ENCODE data around the gene SYNE2. TPM values are rescaled to one million over a fixed set of nuclear protein-coding genes. Genes with fewer than 3 reads are reported as not detected.

The SYNE2 gene
- total RNA-seq, 2 experiments from 2014 or later: 27.6 to 27.7 TPM

GRCh38 chr14:63949696-63950095 lies 96.9 kb downstream of the SYNE2 start:
- Mint-ChIP-seq H3K9me3 (no peaks in the 10 kb centered on the region), H3K4me1 (ENCODE audit: low read depth) (peaks cover 3% of the 10 kb centered on the region), H3K36me3 (peaks cover 19% of the 10 kb centered on the region), H3K4me3 (no peak overlapping the region), H3K27ac (no peak overlapping the region), H3K27me3 (no peaks in the 10 kb centered on the region)
- CTCF ChIA-PET: interaction anchor here (1.3 kb wide), 1 partner anchor 149 kb away, joined by 3 read pairs; no protein-coding TSS in a partner anchor
- no peak for DNase-seq
- intact Hi-C loops (cut with micrococcal nuclease): no loop called here
- POLR2A ChIA-PET: no interaction called here

DNA sequence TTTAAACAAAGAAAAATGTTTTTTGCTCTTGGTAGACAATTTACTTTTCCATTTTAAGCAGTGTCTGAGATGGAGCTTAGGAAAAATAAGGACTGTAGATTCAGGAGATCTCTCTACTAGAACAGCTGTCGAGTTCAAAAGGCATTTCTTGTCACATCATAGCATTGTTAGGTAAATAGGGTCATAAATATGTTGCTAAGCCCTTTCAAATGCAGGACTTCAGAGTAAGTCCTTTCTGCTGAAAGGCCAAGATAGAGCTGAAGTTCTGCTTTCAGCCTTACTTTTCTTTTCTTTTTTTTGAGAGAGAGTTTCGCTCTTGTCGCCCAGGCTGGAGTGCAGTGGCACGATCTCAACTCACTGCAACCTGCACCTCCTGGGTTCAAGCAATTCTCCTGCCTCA lies 98.2 kb downstream of the SYNE2 start:
- Mint-ChIP-seq H3K27ac (no peak overlapping the region), H3K27me3 (no peaks in the 10 kb centered on the region), H3K4me1 (ENCODE audit: low read depth) (peaks cover 3% of the 10 kb centered on the region), H3K4me3 (no peak overlapping the region), H3K36me3 (peaks cover 19% of the 10 kb centered on the region), H3K9me3 (no peaks in the 10 kb centered on the region)
- ChIA-PET POLR2A (interaction anchor here (0.6 kb wide), 1 partner anchor 17 kb away, joined by 3 read pairs; no protein-coding TSS in a partner anchor), CTCF (no interaction called here)
- no peak for DNase-seq
- intact Hi-C loops (cut with micrococcal nuclease): no loop called here

- POLR2A ChIA-PET: interaction anchor here (0.6 kb wide), 1 partner anchor 18 kb away, joined by 3 read pairs; no protein-coding TSS in a partner anchor
- peaks cover 3% of the 10 kb centered on the region for H3K4me1 Mint-ChIP-seq (ENCODE audit: low read depth)
These were observed 98.6 kb downstream of the SYNE2 start for GRCh38 chr14:63951429-63951828.

DNA sequence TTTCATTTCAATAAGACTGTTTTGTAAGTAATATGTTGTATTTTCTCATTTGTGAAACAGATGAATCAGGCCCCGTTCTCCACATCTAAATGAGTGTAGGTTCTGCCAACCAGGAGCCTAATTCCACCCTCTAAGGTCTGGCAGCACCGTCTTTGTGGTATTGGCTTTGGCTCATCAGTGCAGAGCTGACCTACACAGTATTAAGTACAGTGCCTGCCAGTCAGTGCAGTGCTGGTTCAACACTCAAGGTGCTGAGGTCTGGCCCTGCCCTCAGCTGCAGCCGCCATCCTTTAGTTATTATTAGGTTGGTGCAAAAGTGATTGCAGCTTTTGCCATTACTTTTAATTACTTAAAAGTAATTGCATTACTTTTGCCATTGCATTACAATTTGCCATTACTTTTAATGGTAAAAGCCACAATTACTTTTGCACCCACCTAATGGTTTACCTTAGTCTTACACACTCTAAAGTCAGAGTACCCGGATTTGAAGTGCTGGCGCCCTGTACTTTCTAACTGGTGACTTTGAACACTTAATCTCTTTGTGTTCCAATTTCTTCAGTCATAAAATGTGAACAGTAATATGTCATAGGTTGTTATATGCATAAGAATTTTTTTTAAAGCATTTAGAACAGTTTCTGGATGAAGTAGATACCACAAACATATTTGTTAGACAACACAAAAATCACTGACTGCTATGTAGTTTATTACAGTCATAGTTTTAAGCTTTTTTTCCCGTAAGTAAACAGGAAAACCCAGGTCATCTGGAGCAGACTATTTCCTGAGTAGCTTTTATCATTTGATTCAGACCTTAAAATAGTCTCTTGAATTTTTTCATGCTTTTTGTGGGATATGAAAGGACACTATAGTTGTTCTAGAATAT lies 99.5 kb downstream of the SYNE2 start:
- no peak overlapping the region for H3K27ac Mint-ChIP-seq
- peaks cover 24% of the 10 kb centered on the region for H3K36me3 Mint-ChIP-seq
- intact Hi-C loops (cut with micrococcal nuclease): no loop called here
- no peak for DNase-seq
- POLR2A ChIA-PET: no interaction called here
- no peaks in the 10 kb centered on the region for H3K9me3 Mint-ChIP-seq
- CTCF ChIA-PET: no interaction called here
- no peak overlapping the region for H3K4me3 Mint-ChIP-seq
- peaks cover 3% of the 10 kb centered on the region for H3K4me1 Mint-ChIP-seq (ENCODE audit: low read depth)
- H3K27me3 Mint-ChIP-seq: no peaks in the 10 kb centered on the region

More at GRCh38 chr14:63951429-63951828, 98.6 kb downstream of the SYNE2 start:
- CTCF ChIA-PET: no interaction called here
- H3K4me3 Mint-ChIP-seq: no peak overlapping the region
- no peak for DNase-seq
- H3K27ac Mint-ChIP-seq: no peak overlapping the region
- H3K27me3 Mint-ChIP-seq: no peaks in the 10 kb centered on the region
- no peaks in the 10 kb centered on the region for H3K9me3 Mint-ChIP-seq
- peaks cover 19% of the 10 kb centered on the region for H3K36me3 Mint-ChIP-seq
- intact Hi-C loops (cut with micrococcal nuclease): no loop called here

- no peaks in the 10 kb centered on the region for H3K27me3 Mint-ChIP-seq
- H3K36me3 Mint-ChIP-seq: peaks cover 24% of the 10 kb centered on the region
- ChIA-PET POLR2A (no interaction called here), CTCF (no interaction called here)
- no peak overlapping the region for H3K4me3 Mint-ChIP-seq
- no peak for DNase-seq
- no peaks in the 10 kb centered on the region for H3K9me3 Mint-ChIP-seq
- H3K4me1 Mint-ChIP-seq (ENCODE audit: low read depth): peaks cover 3% of the 10 kb centered on the region
- no peak overlapping the region for H3K27ac Mint-ChIP-seq
- intact Hi-C loops (cut with micrococcal nuclease): no loop called here
These were observed 100.2 kb downstream of the SYNE2 start for GRCh38 chr14:63952933-63953437.

DNA sequence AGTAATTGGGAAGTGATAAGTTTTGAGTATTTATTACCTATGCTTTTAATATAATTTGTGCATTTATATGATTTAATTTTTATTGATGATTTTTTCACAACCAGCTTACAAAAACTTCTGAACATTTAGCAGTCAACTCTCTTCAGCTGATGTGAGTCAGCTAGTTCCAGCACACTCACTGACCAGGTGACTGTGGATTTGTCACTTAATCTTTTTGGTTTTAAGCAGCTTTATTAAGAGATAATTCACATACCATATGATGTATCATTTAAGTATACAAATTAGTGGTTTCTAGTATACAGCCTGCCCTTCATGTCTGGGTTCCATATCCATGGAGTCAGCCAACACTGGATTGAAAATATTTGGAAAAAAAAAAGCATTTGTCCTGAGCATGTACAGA lies 103.5 kb downstream of the SYNE2 start:
- CTCF ChIA-PET: interaction anchor here (0.6 kb wide), 1 partner anchor 588 kb away, joined by 3 read pairs; no protein-coding TSS in a partner anchor
- no peak for DNase-seq
- Mint-ChIP-seq H3K27ac (no peak overlapping the region), H3K9me3 (no peaks in the 10 kb centered on the region), H3K4me3 (no peak overlapping the region), H3K27me3 (no peaks in the 10 kb centered on the region), H3K36me3 (peaks cover 19% of the 10 kb centered on the region), H3K4me1 (ENCODE audit: low read depth) (peaks cover 3% of the 10 kb centered on the region)
- POLR2A ChIA-PET: no interaction called here
- intact Hi-C loops (cut with micrococcal nuclease): no loop called here

- Mint-ChIP-seq H3K4me1 (ENCODE audit: low read depth) (no peaks in the 10 kb centered on the region), H3K36me3 (peaks cover 10% of the 10 kb centered on the region), H3K27ac (no peak overlapping the region), H3K27me3 (no peaks in the 10 kb centered on the region), H3K4me3 (no peak overlapping the region), H3K9me3 (no peaks in the 10 kb centered on the region)
- ChIA-PET POLR2A (no interaction called here), CTCF (interaction anchor here (0.7 kb wide), 1 partner anchor 1707 kb away, joined by 3 read pairs; no protein-coding TSS in a partner anchor)
- intact Hi-C loops (cut with micrococcal nuclease): no loop called here
- no peak for DNase-seq
These were observed 108.2 kb downstream of the SYNE2 start for GRCh38 chr14:63960926-63961567.

DNA sequence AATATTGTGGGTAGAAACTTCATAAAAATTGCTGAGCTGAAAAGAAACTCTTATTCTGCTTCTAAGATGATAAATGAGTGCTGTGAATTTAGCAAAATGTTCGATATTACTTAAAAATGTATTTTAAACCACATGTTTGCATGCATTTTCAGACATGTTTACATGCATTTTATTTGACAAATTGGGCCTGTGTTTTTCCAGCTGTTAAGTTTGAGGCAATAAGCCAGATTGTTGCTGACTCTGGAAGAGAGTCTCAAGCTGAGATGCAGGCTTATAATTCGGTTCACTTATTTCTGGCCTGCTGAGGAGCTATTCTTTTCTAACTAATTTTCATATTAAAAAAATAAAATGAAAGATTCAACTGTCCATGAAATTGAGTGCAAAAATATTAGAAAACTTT lies 110.1 kb downstream of the SYNE2 start:
- Mint-ChIP-seq H3K27me3 (no peaks in the 10 kb centered on the region), H3K36me3 (peaks cover 4% of the 10 kb centered on the region), H3K9me3 (no peaks in the 10 kb centered on the region), H3K4me3 (no peak overlapping the region), H3K27ac (no peak overlapping the region), H3K4me1 (ENCODE audit: low read depth) (no peaks in the 10 kb centered on the region)
- CTCF ChIA-PET: interaction anchor here (0.6 kb wide), 1 partner anchor 36 kb away, joined by 3 read pairs; no protein-coding TSS in a partner anchor
- intact Hi-C loops (cut with micrococcal nuclease): no loop called here
- no peak for DNase-seq
- POLR2A ChIA-PET: no interaction called here

DNA sequence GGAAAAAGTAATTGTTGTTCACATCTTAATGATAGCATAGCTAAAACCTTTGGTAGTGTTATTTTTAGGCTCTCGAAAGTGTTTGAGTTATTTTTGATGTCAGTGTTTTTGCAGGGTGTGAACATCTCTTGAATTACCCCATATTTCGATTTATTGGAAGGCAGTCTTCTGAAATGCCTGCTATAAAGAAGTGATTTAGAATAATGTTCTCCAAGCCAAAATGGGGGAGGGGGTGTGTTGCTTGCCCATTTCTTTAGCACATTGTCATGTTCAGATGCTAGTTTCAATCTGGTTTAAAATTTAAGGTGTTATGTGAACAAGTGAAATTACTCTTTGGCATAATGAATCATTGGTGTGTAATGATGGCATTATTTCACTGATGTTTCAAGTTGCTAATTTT lies 110.6 kb downstream of the SYNE2 start:
- H3K36me3 Mint-ChIP-seq: peaks cover under 1% of the 10 kb centered on the region
- H3K4me3 Mint-ChIP-seq: no peak overlapping the region
- no peaks in the 10 kb centered on the region for H3K27me3 Mint-ChIP-seq
- DNase-seq: no peak
- H3K27ac Mint-ChIP-seq: no peak overlapping the region
- H3K9me3 Mint-ChIP-seq: no peaks in the 10 kb centered on the region
- POLR2A ChIA-PET: no interaction called here
- intact Hi-C loops (cut with micrococcal nuclease): no loop called here
- no peaks in the 10 kb centered on the region for H3K4me1 Mint-ChIP-seq (ENCODE audit: low read depth)
- CTCF ChIA-PET: no interaction called here

DNA sequence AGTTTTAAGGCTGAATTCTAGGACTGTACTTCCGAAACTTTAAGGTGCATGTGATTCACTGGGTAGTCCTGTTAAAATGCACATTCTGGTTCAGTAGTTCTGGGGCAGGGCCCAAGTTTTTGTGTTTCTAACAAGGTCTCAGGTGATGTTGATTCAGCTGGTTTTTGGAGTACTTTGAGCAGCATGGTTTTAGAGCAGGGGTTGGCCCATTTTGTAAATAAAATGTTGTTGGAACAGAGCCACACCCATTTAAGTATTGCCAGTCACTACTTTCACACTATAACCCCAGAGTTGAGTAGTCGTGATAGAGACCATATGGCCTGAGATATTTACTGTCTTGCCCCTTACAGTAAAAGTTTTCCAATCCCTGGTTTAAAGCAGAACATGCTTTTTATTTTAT lies 111.3 kb downstream of the SYNE2 start:
- H3K27me3 Mint-ChIP-seq: no peaks in the 10 kb centered on the region
- DNase-seq: no peak
- no peak overlapping the region for H3K27ac Mint-ChIP-seq
- intact Hi-C loops (cut with micrococcal nuclease): no loop called here
- H3K4me3 Mint-ChIP-seq: no peak overlapping the region
- POLR2A ChIA-PET: no interaction called here
- no peaks in the 10 kb centered on the region for H3K9me3 Mint-ChIP-seq
- peaks cover 4% of the 10 kb centered on the region for H3K36me3 Mint-ChIP-seq
- H3K4me1 Mint-ChIP-seq (ENCODE audit: low read depth): no peaks in the 10 kb centered on the region
- CTCF ChIA-PET: no interaction called here

DNA sequence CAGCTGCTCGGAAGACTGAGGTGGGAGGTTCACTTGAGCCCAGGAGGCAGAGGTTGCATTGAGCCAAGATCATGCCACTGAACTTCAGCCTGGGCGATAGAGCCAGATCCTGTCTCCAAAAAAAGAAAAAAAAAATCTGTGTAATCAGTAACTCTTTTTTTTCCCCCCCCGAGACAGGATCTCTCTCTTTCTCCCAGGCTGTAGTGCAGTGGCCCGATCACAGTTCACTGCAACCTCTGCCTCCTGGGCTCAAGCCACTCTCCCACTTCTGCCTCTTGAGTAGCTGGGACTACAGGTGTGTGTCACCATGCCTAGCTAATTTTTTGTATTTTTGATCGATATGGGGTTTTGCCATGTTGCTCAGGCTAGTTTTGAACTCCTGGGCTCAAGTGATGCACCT lies 113.6 kb downstream of the SYNE2 start:
- no peaks in the 10 kb centered on the region for H3K9me3 Mint-ChIP-seq
- POLR2A ChIA-PET: interaction anchor here (0.6 kb wide), 2 partner anchors 9 to 279 kb away, joined by 3 to 4 read pairs; no protein-coding TSS in a partner anchor
- CTCF ChIA-PET: no interaction called here
- H3K27ac Mint-ChIP-seq: no peak overlapping the region
- intact Hi-C loops (cut with micrococcal nuclease): no loop called here
- no peaks in the 10 kb centered on the region for H3K4me1 Mint-ChIP-seq (ENCODE audit: low read depth)
- H3K27me3 Mint-ChIP-seq: no peaks in the 10 kb centered on the region
- no peak overlapping the region for H3K4me3 Mint-ChIP-seq
- DNase-seq: no peak
- H3K36me3 Mint-ChIP-seq: peaks cover 6% of the 10 kb centered on the region

GRCh38 chr14:63972323-63972932 lies 119.6 kb downstream of the SYNE2 start:
- Mint-ChIP-seq H3K27me3 (no peaks in the 10 kb centered on the region), H3K9me3 (no peaks in the 10 kb centered on the region), H3K4me3 (no peak overlapping the region), H3K36me3 (peaks cover 10% of the 10 kb centered on the region), H3K27ac (no peak overlapping the region), H3K4me1 (ENCODE audit: low read depth) (peaks cover 2% of the 10 kb centered on the region)
- no peak for DNase-seq
- intact Hi-C loops (cut with micrococcal nuclease): no loop called here
- ChIA-PET POLR2A (no interaction called here), CTCF (interaction anchor here (0.6 kb wide), 1 partner anchor 143 kb away, joined by 3 read pairs; no protein-coding TSS in a partner anchor)
